GM13977 (cell line): ENCODE measurements around the gene NKAIN2.

Experiments
- DNase-seq: peaks from one replicate; pipeline ENCODE4 v3.0.0; 2012; ENCODE audit warnings: low spot score
- CTCF ChIP-seq: IDR thresholded peaks from 2 replicates; pipeline ENCODE4 v1.5.1; 2012; ENCODE audit warnings: mild to moderate bottlenecking, control low read depth; ENCODE audit not compliant: insufficient read depth; ENCODE audit errors: extremely low read depth, missing control alignments
- in situ Hi-C: fragments of 300-500 bp; cut with MboI; formaldehyde crosslinking; loops from one replicate; pipeline ENCODE4 v1.12.0; 2022; ENCODE audit warnings: low sequenced_read_pairs, low pct_unique_long_range_greater_than_20kb, mixed read lengths, inconsistent platforms; ENCODE audit not compliant: unreplicated experiment

NKAIN2 gene

GRCh38 chr6:124669713-124670480, 866.2 kb downstream of the NKAIN2 start:
- no peak for TF ChIP-seq CTCF
- no peak for DNase-seq
- in situ Hi-C loops: no loop called here

GRCh38 chr6:124670801-124671200, 867.1 kb downstream of the NKAIN2 start:
- TF ChIP-seq CTCF: no peak
- DNase-seq: no peak
- in situ Hi-C loops: no loop called here

GRCh38 chr6:124671324-124671723, 867.7 kb downstream of the NKAIN2 start:
- no peak for DNase-seq
- no peak for TF ChIP-seq CTCF
- in situ Hi-C loops: no loop called here

GRCh38 chr6:124674042-124674441, 870.4 kb downstream of the NKAIN2 start:
- TF ChIP-seq CTCF: no peak
- in situ Hi-C loops: no loop called here
- DNase-seq: no peak

- in situ Hi-C loops: no loop called here
- TF ChIP-seq CTCF: no peak
- DNase-seq: no peak
Observed at GRCh38 chr6:124676033-124676432, 872.4 kb downstream of the NKAIN2 start.

- in situ Hi-C loops: no loop called here
- DNase-seq: no peak
- no peak for TF ChIP-seq CTCF
Observed at GRCh38 chr6:124677874-124678273, 874.2 kb downstream of the NKAIN2 start.
